GM23338 (cell line): ENCODE data around the gene CDH18. TPM values are rescaled to one million over a fixed set of nuclear protein-coding genes. Genes with fewer than 3 reads are reported as not detected.

Experiments
- ATAC-seq: fragments of 200-7000 bp; cut with Tn5 transposase; 3 replicates; pipeline ENCODE4 v1.9.1; 2020
- DNase-seq: peaks from one replicate; pipeline ENCODE4 v3.0.0-alpha.2; 2015; ENCODE audit warnings: low spot score
- H2AFZ ChIP-seq: fragments of 200-600 bp; sonication (generic); 2 replicates; pipeline ENCODE4 v1.8.0; 2016; ENCODE audit warnings: antibody characterized with exemption, mild to moderate bottlenecking, moderate library complexity
- H3F3A ChIP-seq: fragments of 200-600 bp; sonication (generic); replicated peaks from 2 replicates; pipeline ENCODE4 v1.8.0; 2017; ENCODE audit warnings: antibody characterized with exemption, mixed run types, low read depth
- H3K27ac ChIP-seq: fragments of 200-600 bp; sonication (generic); 2 replicates; pipeline ENCODE4 v1.6.1; 2016; ENCODE audit warnings: low read depth
- H3K27me3 ChIP-seq: fragments of 200-600 bp; sonication (generic); 2 replicates; pipeline ENCODE4 v1.8.0; 2016; ENCODE audit warnings: mild to moderate bottlenecking, mixed run types, moderate library complexity; ENCODE audit not compliant: insufficient read depth
- H3K36me3 ChIP-seq: fragments of 200-600 bp; sonication (generic); 2 replicates; pipeline ENCODE4 v1.8.0; 2016; ENCODE audit warnings: mild to moderate bottlenecking; ENCODE audit not compliant: insufficient read depth
- H3K4me1 ChIP-seq: fragments of 200-600 bp; sonication (generic); 2 replicates; pipeline ENCODE4 v1.8.0; 2016; ENCODE audit warnings: mild to moderate bottlenecking, moderate library complexity; ENCODE audit not compliant: insufficient read depth
- H3K4me2 ChIP-seq: fragments of 200-600 bp; sonication (generic); 2 replicates; pipeline ENCODE4 v1.7.1; 2017; ENCODE audit warnings: mixed run types
- H3K4me3 ChIP-seq: fragments of 200-600 bp; sonication (generic); 2 replicates; pipeline ENCODE4 v1.6.1; 2016; ENCODE audit warnings: mixed run types
- H3K79me2 ChIP-seq: fragments of 200-600 bp; sonication (generic); replicated peaks from 2 replicates; pipeline ENCODE4 v1.8.0; 2017; ENCODE audit warnings: mild to moderate bottlenecking; ENCODE audit not compliant: insufficient read depth
- H3K9me2 ChIP-seq: fragments of 200-600 bp; sonication (generic); 2 replicates; pipeline ENCODE4 v1.8.0; 2017; ENCODE audit not compliant: insufficient read depth
- H4K20me1 ChIP-seq: fragments of 200-600 bp; sonication (generic); replicated peaks from 2 replicates; pipeline ENCODE4 v1.8.0; 2017; ENCODE audit warnings: mild to moderate bottlenecking; ENCODE audit not compliant: insufficient read depth
- H3K27ac Mint-ChIP-seq: 2 replicates; pipeline ENCODE4 v1.8.0; 2020; ENCODE audit warnings: inconsistent platforms, mild to moderate bottlenecking, moderate library complexity, mixed read lengths
- H3K27me3 Mint-ChIP-seq: 3 replicates; pipeline ENCODE4 v1.8.0; 2022; ENCODE audit warnings: low read depth, mild to moderate bottlenecking, moderate library complexity, mixed read lengths, inconsistent platforms; ENCODE audit not compliant: insufficient read depth, poor library complexity
- H3K36me3 Mint-ChIP-seq: 3 replicates; pipeline ENCODE4 v1.8.0; 2021; ENCODE audit warnings: low read depth, mild to moderate bottlenecking, inconsistent platforms, moderate library complexity, mixed read lengths
- H3K4me1 Mint-ChIP-seq: 3 replicates; pipeline ENCODE4 v1.8.0; 2020; ENCODE audit warnings: mild to moderate bottlenecking, inconsistent platforms, mixed read lengths
- H3K4me3 Mint-ChIP-seq: 3 replicates; pipeline ENCODE4 v1.8.0; 2021; ENCODE audit warnings: moderate library complexity, mild to moderate bottlenecking, inconsistent platforms, mixed read lengths
- H3K9me3 Mint-ChIP-seq: 3 replicates; pipeline ENCODE4 v1.8.0; 2020; ENCODE audit warnings: moderate library complexity, mild to moderate bottlenecking, inconsistent platforms, mixed read lengths
- CREB1 ChIP-seq: fragments of 250-450 bp; sonication (Bioruptor Pico); IDR thresholded peaks from 2 replicates; pipeline ENCODE4 v1.5.0; 2020; ENCODE audit warnings: low read depth, mild to moderate bottlenecking, moderate library complexity
- ETS1 ChIP-seq: IDR thresholded peaks from 2 replicates; pipeline ENCODE4 v1.6.1; 2016; ENCODE audit warnings: antibody characterized with exemption
- EZH2 ChIP-seq: fragments of 200-600 bp; sonication (generic); IDR thresholded peaks from one replicate; pipeline ENCODE4 v1.8.0; 2017; ENCODE audit warnings: antibody characterized with exemption, mild to moderate bottlenecking, low read depth; ENCODE audit not compliant: unreplicated experiment
- EZH2phosphoT487 ChIP-seq: fragments of 200-600 bp; sonication (generic); IDR thresholded peaks from one replicate; pipeline ENCODE4 v1.8.1; 2018; ENCODE audit warnings: antibody characterized with exemption; ENCODE audit not compliant: unreplicated experiment
- JUNB ChIP-seq: IDR thresholded peaks from one replicate; pipeline ENCODE4 v1.6.1; 2016; ENCODE audit warnings: antibody characterized with exemption; ENCODE audit not compliant: unreplicated experiment
- NANOG ChIP-seq: IDR thresholded peaks from 2 replicates; pipeline ENCODE4 v1.6.1; 2016; ENCODE audit warnings: antibody characterized with exemption, borderline replicate concordance
- POLR2AphosphoS5 ChIP-seq: IDR thresholded peaks from 2 replicates; pipeline ENCODE4 v1.6.1; 2016; ENCODE audit warnings: antibody characterized with exemption, low read depth
- ZNF331 ChIP-seq: fragments of 250-450 bp; sonication (Bioruptor Pico); IDR thresholded peaks from 2 replicates; pipeline ENCODE4 v1.5.0; 2020; ENCODE audit warnings: low read depth, mild to moderate bottlenecking, moderate library complexity
- polyA plus RNA-seq: library from polyadenylated mRNA; unstranded; fragments of >200 nt; fragmentation: Nextera tagmentation; extraction: Ambion mirVana; gene quantifications from 2 replicates; pipeline ENCODE4 v1.2.1, GENCODE V29; 2016
- total RNA-seq: library from RNA; depleted of rRNA; stranded (reverse); fragments of >200 nt; shearing (Covaris generic); gene quantifications from 2 replicates; pipeline ENCODE4 v1.2.3, GENCODE V29; 2014
- TF ChIP-seq, protein P1 (sequence below): IDR thresholded peaks from one replicate; pipeline ENCODE4 v1.6.1; 2018; ENCODE audit warnings: antibody characterized with exemption; ENCODE audit not compliant: unreplicated experiment
- TF ChIP-seq, protein P2 (sequence below), 2 experiments: fragments of 200-600 bp in 1 of 2; sonication (generic) in 1 of 2; conservative IDR thresholded peaks; 2 replicates each; pipeline versions ENCODE4 v1.5.1 to v1.6.1; 2016 to 2017; ENCODE audit warnings: antibody characterized with exemption in 2 of 2, low read depth in 2 of 2, mild to moderate bottlenecking in 2 of 2, moderate library complexity in 1 of 2

The CDH18 gene
- total and polyA plus RNA-seq, 2 experiments from 2014 or later, result 1.3 TPM; not detected in 1

DNA sequence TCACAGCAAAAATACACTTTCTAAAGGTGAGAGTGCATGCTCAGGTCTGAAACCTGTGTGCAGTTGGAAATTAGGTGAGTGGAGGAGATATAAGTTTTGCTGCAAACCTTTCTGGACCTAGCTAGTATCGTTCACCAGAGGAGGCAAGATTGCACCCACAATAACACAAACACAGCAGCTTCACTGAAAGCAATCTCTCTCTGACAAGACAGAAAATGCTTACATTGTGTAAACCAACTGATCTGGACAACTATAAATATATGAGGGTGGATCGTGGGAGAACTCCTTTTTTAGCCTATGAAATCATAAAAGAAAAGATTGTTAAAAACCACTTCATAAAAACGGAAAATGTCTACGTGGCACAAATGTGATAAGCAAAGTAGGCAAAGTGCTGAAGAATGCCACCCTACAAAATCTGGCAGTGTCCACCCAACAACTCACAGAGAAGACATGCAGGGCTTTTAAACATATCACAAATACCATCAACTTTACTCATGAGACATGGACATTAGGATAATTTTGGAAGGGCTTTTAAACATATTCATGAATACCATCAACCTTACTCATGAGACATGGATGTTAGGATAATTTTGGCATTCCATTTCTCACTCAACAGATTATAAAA, 134.3 kb downstream of the CDH18 start:
- Mint-ChIP-seq H3K9me3 (peaks cover 2% of the 10 kb centered on the region; the same call in 2 of the 3 replicates), H3K27me3 (no peaks in the 10 kb centered on the region), H3K36me3 (peaks cover 6% of the 10 kb centered on the region), H3K4me1 (peaks cover 10% of the 10 kb centered on the region), H3K27ac (no peak overlapping the region), H3K4me3 (no peak overlapping the region)
- H4K20me1 ChIP-seq, result no peaks in the 10 kb centered on the region
- H3K27me3 ChIP-seq, result no peaks in the 10 kb centered on the region
- ATAC-seq (no peak), DNase-seq (no peak)
- peak overlapping the region; percentile 11; the same call in 1 of the 2 replicates for H2AFZ ChIP-seq
- no peak overlapping the region for H3K4me3 ChIP-seq
- H3K36me3 ChIP-seq, result no peaks in the 10 kb centered on the region
- no peaks in the 10 kb centered on the region for H3K79me2 ChIP-seq
- H3K9me2 ChIP-seq, result no peaks in the 10 kb centered on the region
- TF ChIP-seq, protein P1, sequence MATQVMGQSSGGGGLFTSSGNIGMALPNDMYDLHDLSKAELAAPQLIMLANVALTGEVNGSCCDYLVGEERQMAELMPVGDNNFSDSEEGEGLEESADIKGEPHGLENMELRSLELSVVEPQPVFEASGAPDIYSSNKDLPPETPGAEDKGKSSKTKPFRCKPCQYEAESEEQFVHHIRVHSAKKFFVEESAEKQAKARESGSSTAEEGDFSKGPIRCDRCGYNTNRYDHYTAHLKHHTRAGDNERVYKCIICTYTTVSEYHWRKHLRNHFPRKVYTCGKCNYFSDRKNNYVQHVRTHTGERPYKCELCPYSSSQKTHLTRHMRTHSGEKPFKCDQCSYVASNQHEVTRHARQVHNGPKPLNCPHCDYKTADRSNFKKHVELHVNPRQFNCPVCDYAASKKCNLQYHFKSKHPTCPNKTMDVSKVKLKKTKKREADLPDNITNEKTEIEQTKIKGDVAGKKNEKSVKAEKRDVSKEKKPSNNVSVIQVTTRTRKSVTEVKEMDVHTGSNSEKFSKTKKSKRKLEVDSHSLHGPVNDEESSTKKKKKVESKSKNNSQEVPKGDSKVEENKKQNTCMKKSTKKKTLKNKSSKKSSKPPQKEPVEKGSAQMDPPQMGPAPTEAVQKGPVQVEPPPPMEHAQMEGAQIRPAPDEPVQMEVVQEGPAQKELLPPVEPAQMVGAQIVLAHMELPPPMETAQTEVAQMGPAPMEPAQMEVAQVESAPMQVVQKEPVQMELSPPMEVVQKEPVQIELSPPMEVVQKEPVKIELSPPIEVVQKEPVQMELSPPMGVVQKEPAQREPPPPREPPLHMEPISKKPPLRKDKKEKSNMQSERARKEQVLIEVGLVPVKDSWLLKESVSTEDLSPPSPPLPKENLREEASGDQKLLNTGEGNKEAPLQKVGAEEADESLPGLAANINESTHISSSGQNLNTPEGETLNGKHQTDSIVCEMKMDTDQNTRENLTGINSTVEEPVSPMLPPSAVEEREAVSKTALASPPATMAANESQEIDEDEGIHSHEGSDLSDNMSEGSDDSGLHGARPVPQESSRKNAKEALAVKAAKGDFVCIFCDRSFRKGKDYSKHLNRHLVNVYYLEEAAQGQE, result no peak
- TF ChIP-seq, protein P2, sequence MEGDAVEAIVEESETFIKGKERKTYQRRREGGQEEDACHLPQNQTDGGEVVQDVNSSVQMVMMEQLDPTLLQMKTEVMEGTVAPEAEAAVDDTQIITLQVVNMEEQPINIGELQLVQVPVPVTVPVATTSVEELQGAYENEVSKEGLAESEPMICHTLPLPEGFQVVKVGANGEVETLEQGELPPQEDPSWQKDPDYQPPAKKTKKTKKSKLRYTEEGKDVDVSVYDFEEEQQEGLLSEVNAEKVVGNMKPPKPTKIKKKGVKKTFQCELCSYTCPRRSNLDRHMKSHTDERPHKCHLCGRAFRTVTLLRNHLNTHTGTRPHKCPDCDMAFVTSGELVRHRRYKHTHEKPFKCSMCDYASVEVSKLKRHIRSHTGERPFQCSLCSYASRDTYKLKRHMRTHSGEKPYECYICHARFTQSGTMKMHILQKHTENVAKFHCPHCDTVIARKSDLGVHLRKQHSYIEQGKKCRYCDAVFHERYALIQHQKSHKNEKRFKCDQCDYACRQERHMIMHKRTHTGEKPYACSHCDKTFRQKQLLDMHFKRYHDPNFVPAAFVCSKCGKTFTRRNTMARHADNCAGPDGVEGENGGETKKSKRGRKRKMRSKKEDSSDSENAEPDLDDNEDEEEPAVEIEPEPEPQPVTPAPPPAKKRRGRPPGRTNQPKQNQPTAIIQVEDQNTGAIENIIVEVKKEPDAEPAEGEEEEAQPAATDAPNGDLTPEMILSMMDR (conservative IDR thresholded peaks at IDR 0.05; ENCODE audit: low read depth in 2 of 2), result no peak
- TF ChIP-seq NANOG (no peak), CREB1 (CRISPR knock-in tag) (no peak), EZH2 (no peak), ZNF331 (no peak), JUNB (no peak)
- no peaks in the 10 kb centered on the region for H3F3A ChIP-seq
- H3K4me1 ChIP-seq, result peaks cover 9% of the 10 kb centered on the region; the same call in 1 of the 2 replicates
- H3K27ac ChIP-seq, result no peak overlapping the region
- no peak overlapping the region for H3K4me2 ChIP-seq

- H3K4me2 ChIP-seq, result no peak overlapping the region
- H2AFZ ChIP-seq, result peak overlapping the region; percentile 30; the same call in 1 of the 2 replicates
- no peaks in the 10 kb centered on the region for H3K79me2 ChIP-seq
- H3K36me3 ChIP-seq, result no peaks in the 10 kb centered on the region
- no peaks in the 10 kb centered on the region for H4K20me1 ChIP-seq
- H3K36me3 Mint-ChIP-seq, result peaks cover 24% of the 10 kb centered on the region; the same call in 2 of the 3 replicates
- no peak overlapping the region for H3K27ac Mint-ChIP-seq
- DNase-seq (no peak), ATAC-seq (no peak)
- H3K27ac ChIP-seq, result no peak overlapping the region
- no peak overlapping the region for H3K4me3 Mint-ChIP-seq
- no peaks in the 10 kb centered on the region for H3K4me1 ChIP-seq
- no peaks in the 10 kb centered on the region for H3K27me3 Mint-ChIP-seq
- no peaks in the 10 kb centered on the region for H3K4me1 Mint-ChIP-seq
- H3F3A ChIP-seq, result no peaks in the 10 kb centered on the region
- H3K4me3 ChIP-seq, result no peak overlapping the region
- H3K9me2 ChIP-seq, result no peaks in the 10 kb centered on the region
- H3K9me3 Mint-ChIP-seq, result peaks cover 21% of the 10 kb centered on the region
- no peaks in the 10 kb centered on the region for H3K27me3 ChIP-seq
- TF ChIP-seq ETS1 (no peak), ZNF331 (no peak), NANOG (no peak), POLR2AphosphoS5 (no peak), EZH2 (no peak), EZH2phosphoT487 (no peak), CREB1 (CRISPR knock-in tag) (no peak), JUNB (no peak)
- TF ChIP-seq, protein P1, result no peak
Measured at GRCh38 chr5:19837536-19838174, 150.3 kb downstream of the CDH18 start.
